CD1c-positive myeloid dendritic cell (primary cell): ENCODE measurements around the gene KLF13.

Experiments
- DNase-seq: peaks from one replicate; pipeline ENCODE4 v3.0.0-alpha.2; 2016; ENCODE audit errors: extremely low spot score

Gene KLF13

DNA sequence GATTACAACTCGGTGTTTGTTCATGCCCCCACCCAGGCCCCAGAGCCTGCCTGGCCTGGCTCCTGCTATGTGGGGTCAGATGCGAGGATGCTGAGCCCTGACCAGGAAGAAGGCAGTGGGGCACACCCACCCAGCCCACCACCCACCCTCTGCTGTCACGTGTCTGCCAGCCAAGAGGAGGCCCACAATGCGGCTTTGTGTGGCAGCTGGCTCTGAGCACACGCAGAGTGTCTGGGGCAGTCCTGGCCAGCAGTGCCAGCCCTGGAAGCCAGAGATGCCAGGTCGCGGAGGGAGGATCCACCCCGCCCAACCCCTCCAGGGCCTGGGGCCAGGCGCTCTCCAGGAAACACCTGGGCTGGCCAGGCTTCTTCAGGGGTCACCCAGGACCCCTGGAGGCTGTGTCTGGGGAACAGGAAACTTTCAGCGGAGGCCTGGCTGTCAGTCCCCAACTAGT, 26.4 kb upstream of the KLF13 start:
- DNase-seq: no peak

DNA sequence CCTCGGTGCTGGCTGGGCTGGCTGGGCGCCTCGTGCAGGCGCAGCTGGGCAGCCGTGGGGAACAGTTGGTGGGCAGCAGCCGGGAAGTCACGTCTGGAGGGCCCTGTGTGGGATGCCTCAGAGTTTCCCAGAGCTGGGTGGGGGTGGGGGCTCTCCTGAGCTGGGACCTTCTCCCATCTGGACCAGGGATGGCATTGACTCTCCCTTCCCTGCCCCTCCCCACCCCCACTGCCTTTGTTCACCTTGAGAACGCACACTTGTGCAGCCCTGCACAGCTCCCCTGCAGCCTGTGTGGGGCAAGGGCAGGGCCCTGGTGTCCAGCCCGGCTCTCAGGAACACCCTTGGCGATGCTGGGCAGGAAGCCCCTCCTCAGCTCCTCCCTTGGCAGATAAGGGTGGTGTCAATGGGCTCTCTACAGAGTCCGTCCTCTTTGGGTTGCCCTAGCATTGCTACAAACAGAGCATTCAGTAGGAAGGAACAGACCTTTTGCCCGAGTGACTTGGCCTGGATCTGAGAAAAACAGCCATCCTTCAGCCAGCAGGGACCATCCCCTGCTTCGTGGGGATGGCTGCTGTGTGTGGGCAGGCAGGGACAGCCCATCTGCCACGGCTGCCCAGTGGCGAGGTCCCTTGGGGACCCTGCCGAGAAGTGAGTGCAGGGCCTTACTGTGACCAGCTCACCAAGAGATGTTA, 25.5 kb upstream of the KLF13 start:
- no peak for DNase-seq

DNA sequence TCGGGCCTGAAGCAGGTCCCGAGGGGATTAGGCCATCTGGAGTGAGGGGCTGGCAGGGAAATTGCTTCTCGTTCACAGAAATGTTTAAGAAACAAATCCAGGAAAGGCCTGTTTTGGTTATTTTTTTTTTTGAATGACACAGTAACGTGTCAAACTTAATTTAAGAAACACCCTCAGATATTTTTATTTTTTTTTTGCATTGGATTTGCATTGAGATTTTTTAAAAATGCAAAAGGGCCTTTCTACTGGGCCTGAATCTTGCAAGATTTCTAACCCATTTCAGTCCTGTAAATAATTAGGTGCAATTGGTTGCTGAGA, 25.0 kb upstream of the KLF13 start:
- no peak for DNase-seq

DNA sequence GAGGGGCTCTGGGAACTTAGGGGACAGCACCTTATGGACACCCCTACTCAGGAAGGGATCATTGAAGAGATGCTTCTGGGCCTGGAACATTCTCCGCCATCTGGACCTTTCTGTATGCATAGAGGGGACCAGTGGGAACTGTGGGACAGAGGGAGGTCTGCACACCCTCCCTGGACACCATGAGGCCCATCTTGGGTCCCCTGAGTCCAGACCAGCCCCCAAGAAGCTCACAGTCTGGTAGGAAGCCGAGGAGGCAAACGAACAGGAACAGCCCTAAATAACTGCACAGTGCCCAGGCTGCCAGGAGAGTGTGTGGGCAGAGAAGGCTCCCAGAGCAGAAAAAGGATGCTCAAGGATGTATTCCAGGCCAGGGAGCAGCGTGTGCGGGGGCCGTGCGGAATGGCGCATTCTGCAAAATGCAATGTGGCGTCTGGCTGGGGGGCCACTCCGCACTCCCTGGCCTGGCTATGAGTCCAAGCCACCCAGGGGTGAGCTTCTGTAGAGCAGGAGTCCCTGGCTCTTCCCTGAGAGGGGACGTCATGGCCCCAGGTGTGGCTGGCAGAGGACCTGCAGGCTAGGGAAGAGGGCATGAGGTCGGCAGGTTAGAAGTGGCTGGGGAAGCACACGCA, 24.5 kb upstream of the KLF13 start:
- no peak for DNase-seq

DNA sequence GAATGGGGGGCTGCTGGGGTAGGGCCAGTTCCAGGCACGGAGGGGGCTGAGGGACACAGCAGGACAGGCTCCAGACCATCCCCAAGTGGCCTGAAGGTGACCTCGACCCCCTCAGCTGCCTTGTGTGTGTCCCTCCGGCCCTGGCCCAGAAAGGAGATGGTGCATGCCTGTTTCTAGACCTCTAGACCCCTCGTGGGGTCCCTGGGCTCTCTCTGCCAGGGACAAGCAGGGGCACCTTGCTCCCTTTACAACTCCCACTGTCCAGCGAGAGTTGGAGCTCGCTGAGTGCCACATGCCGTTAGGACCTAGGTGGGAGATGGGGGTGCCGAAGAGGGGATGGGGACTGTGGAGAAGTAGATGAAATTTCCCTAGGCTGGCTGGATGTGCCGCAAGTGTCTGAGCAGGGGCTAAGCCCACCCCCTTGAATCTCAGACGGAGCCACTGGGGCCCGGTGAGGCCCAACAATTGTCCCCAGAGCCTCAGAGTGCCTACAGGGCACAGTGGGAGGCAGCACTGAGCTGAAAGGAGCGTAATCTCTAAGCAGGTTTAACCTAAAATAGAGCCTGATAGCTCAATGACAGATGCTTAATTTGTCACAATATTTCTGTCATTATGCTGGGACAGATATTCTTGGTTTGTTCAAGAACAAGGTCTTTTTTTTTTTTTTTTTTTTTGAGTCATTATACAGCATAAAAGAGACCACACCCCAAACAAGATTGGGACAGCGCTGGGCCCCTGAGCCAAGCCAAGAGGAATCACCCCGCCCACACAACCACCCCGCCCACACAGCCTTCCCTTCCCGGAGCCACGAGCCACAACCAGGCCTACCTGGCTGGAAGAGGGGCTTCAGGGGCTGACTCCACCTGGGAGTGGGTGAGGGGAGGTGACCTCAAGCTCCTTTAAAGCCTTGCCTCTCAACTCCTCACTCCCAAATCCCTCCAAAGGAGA, 23.6 kb upstream of the KLF13 start:
- peak; percentile 55 for DNase-seq

DNA sequence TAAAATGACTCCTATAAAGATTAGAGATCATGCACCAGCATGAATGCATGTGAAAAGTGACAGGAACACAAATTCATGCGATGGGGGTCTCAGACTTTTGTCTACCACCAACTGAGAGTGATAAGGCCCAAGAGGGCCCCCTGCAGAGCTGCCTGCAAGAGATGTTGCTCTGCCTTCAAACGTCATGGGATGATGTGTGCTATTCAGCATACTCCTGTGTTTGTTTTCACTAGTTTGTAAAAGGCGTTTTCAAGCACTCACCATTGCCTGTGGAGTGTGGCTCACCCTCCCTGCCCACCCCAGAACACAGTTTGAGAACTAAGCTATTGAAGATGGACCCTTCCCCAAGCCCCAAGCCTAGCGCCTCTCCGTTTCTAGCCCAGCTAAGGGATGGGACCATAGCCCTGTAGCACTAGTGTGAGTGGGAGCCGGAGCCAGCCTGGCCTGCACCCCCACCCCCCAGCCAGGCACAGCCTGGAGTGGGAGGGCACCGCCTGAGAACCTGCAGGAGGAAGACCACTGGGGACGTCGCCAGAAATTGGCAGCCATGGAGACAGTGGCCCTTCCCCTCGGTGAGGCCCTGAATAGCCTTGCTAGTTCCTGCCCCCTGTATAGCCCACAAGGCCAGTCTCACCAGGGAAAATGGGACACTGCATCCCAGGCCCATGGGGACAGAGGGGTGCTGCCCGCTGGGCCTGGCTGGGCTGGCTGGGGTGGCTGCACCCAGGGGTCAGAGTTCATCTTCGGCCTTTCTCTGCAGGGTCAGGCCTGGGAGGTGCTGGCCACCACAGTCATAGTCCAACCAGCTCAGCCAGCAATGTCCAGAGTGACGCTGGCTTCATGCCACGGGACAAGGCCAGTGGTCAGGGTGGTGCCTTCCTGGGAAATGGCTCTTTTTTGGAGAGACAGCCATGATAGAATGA, 22.6 kb upstream of the KLF13 start:
- DNase-seq: no peak

DNA sequence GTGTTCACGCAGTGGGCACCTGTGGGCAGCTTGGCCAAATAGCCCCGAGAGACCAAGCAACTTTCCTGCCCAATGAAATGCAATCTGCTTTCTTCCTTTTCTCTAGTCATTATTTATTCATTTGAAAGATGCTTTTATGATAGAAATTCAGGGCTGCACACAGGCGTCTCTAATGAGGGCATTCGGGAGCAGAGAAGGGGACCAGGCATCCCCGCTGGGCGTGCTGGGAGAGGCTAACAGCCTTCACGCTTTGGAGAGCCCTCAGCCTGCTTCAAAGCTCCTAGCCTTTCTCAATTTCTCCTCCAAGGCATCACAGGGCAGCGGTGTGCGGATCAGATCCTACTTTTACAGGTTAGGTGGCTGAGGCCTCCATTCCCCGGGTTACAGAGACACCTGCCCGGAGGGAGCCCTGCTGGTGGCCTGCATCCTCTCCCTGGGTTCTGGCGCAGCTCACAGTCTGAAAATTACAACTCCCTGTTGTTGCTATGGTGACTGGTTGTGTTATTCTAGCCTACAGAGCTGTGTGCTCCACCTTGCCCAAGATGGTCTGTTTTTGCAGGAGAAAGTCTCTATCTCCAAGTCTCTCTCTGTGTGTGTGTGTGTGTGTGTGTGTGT, 21.8 kb upstream of the KLF13 start:
- DNase-seq: no peak

DNA sequence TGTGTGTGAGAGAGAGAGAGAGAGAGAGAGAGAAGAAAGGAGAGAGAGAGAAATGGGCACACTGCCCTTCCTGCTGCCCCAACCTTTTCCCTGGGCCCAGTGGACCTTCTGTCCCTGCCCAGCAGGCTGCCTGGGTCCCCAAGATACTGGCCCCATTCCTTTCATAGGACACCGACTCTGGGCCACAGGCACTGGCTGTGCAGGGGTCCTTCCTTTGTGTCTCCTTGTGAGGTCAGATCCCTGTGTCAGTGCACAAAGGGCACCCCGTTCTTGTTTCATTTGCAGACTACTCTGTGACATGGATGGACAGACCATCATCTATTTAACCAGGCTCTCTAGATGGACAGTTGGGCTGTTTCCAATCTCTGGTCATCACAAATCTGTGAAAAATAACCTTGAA, 21.3 kb upstream of the KLF13 start:
- no peak for DNase-seq

DNA sequence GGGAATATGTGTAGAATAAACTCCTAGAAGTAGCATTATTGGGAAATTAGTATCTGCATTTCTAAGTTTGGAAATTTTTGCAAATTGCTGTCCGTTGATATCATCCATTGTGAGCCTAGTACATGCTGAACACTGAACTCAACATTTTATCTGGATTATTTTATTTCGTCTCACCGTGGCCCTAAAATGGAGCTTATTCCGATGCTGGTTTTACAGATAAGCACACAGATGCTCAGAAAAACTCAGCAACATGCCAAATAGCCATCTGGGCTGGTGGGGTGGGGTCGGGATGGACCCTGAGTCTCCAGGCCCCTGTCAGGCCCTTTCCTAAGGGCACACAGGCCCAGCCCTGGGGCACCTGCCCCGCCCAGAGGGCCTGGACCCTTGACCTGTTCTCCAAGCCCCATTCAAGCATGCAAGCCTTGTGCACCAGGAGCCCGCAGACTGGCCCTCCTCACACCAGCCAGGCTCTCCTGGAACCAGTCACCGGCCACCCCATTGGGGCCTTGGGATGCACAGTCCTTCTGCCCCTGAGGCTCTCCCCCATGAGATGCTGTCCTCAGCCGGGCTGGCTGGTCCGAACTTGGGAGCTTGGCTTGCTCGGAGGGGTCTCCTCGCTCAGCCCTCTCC, 20.7 kb upstream of the KLF13 start:
- no peak for DNase-seq

DNA sequence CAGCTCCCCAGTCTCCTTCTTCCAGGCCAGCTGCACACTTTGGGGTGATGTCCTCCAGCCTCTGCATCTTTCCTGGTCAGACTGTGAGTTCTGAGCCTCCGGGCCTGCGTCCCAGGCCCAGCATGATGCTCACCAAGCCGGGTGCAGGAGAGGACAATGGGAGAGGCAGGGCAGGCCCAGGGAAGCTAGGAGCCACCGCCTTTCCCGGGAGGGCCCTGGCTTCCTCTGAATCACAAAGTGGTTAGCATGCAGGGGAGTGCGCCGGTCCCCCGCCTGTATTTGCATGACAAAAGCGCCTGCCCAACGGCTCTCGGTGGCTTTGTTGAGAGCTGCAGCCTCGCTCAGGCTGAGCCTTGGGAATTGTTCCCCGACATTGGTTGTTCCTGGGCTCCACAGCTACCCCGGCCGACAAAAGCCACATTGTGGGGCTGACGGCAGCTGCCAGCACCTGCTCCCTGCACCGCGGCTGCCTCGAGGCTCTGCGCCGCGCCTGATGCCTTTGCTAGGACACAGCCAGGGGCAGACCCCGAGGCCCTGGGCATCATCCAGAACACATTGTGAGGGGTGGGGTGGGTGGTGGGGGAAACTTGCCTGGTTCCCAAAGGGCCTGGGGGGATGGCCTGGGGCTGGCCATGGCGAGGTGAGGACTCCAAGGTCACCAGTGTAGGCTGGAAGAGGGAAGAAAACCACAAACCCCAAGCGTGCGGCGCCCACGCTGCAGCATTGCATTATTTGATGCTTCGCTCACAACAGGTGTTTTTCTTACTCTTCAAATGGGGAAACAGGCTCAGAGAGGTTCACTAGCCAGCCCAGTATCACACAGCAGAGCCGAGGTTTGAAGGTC, 20.0 kb upstream of the KLF13 start:
- no peak for DNase-seq

DNA sequence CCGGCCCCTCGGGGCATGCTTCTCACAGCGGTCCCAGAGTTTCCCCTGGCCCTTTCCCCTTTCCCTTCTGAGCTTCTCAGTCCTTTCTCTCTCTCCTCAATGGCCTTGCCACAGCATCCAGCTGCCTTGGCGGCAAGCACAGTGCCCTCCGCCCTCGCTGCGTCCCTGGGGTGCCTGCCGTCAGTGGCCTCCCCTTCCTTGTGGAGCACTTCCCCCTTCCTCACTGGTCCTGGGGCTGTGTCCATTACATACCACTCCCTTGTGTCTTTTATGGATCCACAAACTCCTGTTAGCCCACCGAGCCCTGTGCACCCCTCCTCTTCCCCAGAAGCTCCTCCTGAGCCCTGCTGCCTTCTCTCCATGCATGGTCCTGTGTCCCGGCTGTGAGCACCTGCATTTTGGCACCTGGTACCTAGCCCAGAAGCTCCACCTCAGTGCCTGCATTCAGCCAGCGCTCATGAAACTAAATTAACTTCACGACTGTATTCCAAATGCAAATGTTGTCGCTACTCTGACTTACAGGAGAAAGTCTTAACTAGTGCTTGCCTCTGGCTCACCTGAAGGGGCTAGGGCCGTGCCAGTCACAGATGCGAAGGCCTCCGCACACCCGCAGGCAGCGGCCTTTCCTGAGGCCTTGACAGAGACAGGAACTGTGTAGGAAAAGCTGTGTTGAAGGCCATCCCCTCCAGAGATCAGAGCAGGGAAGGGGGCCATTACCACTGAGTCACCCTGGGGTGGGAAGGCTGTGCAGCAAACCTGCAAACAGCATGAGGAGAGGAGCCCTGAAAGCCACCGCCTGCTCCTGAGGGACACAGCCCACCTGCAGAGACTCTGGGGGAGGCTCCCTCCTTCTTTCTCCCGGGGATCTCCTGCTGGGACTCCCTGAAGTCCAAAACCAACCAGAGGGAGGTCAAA, 19.1 kb upstream of the KLF13 start:
- DNase-seq: no peak

DNA sequence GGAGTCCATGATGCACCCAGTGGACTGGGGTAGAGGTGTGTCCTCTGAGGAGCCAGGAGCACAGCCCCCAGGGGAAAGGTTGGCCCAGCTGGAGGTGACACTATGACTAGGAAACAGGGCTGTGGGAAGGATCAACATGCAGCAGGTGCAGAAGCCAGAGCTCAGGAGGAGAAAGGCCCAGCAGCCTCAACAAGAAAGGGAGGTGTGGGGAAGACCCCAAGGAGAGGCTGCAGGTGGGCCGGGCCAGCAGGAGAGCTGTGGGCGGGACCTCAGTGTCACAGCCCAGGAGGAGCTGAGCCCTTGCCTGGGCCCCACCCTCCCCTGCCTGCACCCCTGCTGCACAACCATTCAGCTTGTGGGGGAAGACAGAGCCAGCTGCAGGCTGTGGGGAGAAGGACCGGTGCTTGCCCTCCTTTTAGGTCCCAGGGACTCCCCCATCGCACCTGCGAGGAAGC, 18.4 kb upstream of the KLF13 start:
- DNase-seq: no peak

DNA sequence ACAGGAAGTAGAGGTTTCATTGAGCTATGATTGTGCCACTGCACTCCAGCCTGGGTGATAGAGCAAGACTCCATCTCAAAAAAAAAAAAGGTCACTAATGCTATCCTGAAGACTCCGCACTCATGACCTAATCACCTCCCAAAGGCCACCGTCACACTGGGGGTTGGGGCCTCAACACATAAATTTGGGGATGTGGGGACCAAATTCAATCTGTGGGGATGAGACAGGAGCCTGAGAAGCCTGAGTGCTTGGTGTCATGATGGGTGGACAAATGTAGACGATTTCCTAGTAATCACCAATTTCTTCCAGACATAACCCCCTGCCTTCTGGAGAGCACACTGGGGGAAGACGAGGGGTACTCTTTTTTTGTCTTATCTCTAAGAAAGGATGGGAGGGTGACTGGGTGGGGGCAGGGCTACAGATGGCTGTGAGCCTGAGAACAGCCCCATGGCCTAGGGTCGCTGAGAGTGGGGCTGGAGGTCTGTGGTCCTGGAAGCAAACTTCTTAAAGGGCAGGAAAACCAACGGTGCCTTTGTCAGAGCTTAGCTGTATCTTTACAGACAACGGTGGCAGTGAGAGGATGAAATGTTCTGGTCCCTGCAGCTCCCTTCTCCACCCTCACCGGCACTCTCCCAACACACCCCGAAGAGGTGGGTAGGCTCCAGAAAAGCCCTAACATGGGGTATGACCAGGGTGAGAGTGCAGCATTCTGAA, 16.6 kb upstream of the KLF13 start:
- no peak for DNase-seq

DNA sequence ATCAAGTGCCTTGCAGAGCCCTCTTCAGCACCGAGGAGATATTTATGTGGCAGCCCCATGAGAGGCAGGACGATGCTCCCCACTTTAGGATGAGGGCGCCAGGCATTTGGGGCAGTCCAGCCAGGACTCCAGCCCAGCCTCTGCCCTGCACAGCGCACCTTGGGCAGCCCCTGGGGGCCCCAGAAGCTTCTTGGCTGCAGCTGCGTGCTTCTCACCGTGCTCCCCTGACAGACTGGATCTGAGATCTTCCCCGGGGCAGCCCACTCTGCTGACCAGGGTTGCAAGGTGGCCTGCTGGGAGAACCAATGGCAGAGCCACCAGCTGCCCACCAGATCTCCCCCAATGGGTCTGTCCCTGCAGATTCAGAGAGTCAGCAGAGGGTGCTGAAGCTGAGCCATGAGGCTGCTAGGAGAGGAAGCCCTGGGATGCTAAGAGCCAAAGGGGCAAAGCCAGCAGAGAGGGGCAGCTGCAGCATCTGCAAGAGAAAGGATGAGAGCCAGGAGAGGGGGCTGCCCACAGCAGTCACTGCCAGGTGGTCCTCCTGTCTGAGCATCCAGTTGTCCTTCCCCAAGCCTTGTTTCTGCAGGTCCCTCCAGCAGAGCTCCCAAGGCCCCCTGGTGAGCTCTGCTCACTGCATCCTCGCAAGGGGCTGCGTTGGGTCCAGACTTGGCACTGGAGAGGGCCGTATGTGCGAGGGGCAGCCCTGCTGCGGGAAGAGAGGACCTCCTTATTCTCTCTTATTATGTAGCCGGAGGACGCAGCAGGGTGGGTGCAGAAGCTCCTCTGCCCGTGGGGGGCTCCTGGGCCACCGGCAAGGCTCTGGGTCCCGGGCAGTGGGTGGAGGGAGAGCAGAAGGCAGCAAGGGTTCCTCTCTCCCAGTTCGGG, 14.7 kb upstream of the KLF13 start:
- no peak for DNase-seq

DNA sequence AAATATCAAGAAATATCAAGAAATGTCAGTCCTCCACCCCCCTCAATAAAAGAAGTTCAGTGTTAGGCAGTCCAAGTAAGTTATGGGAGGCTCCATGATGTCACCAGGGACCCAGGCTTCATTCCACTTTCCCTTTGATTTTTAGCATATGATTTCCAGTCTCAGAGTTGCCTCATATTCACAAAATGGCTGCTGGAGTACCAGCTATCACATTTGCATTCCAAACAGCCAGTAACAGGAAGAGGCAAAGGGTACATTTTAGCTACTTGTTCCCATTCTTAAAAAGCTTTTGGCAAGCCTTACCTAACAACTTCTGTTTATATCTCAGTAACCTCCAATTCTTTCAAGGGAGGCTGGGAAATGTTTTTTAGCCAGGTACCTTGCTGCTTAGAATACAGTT, 13.4 kb upstream of the KLF13 start:
- no peak for DNase-seq

DNA sequence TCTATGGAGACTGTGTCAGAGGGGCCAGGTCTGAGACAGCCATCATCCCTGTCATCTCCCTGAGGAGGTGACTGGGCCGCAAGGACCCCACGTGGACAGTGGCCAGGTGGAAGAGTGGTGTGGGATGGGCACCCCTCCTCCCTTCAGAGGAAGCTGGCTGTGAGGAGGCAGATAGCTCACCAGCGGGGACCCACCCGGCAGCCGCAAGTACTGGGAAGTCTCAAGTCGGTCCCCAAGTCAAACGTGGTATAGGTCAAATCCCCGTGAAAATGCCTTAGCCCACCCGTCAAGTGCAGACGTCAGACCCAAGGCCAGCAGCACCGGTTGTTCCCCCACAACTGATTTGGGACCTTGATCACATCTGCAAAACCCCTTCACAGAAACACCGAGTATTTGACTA, 12.3 kb upstream of the KLF13 start:
- no peak for DNase-seq
